SK-N-SH (cell line): ENCODE measurements around the gene TRAF1. TPM values are rescaled to one million over a fixed set of nuclear protein-coding genes. Genes with fewer than 3 reads are reported as not detected.

Experiments used
- CTCF ChIA-PET: fragments of 300-600, 350-600 bp; formaldehyde crosslinking; extraction: SDS; loops from one replicate; lab custom pipeline; 2021; lab: Yijun Ruan, JAX
- POLR2A ChIA-PET: fragments of 350-600 bp; sonication (Branson Sonifier 250); formaldehyde crosslinking; extraction: SDS; loops from one replicate; lab custom pipeline; 2020; ENCODE audit warnings: antibody characterized with exemption, inconsistent platforms; lab: Yijun Ruan, JAX
- DNase-seq: peaks from one replicate; pipeline ENCODE4 v3.0.0; 2012
- H2AFZ ChIP-seq: fragments of 200-600 bp; sonication (generic); 2 replicates; pipeline ENCODE4 v1.8.1; 2016; ENCODE audit warnings: antibody characterized with exemption, mild to moderate bottlenecking, low read depth
- H3F3A ChIP-seq: fragments of 200-600 bp; sonication (generic); replicated peaks from 2 replicates; pipeline ENCODE3; 2016; ENCODE audit warnings: antibody characterized with exemption, mild to moderate bottlenecking; ENCODE audit not compliant: insufficient read depth
- H3K27ac ChIP-seq, 2 experiments: fragments of 200-500 bp in 1 of 2; fragments of 200-600 bp in 1 of 2; sonication (Bioruptor generic) in 1 of 2; sonication (generic), shearing (Covaris generic) in 1 of 2; 2 replicates each; pipeline versions ENCODE4 v1.5.1 to v1.6.1; 2014 to 2016; ENCODE audit warnings: low read depth in 2 of 2, inconsistent platforms in 1 of 2, low read length in 1 of 2, mild to moderate bottlenecking in 1 of 2, mixed read lengths in 1 of 2
- H3K27me3 ChIP-seq: fragments of 200-600 bp; sonication (generic), shearing (Covaris generic); 2 replicates; pipeline ENCODE4 v1.6.1; 2016; ENCODE audit warnings: mixed run types; ENCODE audit not compliant: insufficient read depth
- H3K36me3 ChIP-seq, 2 experiments: fragments of 200-500 bp in 1 of 2; fragments of 200-600 bp in 1 of 2; sonication (Bioruptor generic) in 1 of 2; sonication (generic) in 1 of 2; replicated peaks in 1 of 2; 2 replicates each; pipeline versions ENCODE3 to v1.5.1; 2014 to 2016; ENCODE audit warnings: low read length in 1 of 2, mild to moderate bottlenecking in 1 of 2; ENCODE audit not compliant: insufficient read depth in 2 of 2, control insufficient read depth in 1 of 2
- H3K4me1 ChIP-seq, 2 experiments: fragments of 200-500 bp in 1 of 2; fragments of 200-600 bp in 1 of 2; sonication (Bioruptor generic) in 1 of 2; sonication (generic), shearing (Covaris generic) in 1 of 2; 2 replicates each; pipeline versions ENCODE4 v1.5.1 to v1.6.1; 2014 to 2016; ENCODE audit warnings: low read depth in 1 of 2, low read length in 1 of 2, mixed run types in 1 of 2; ENCODE audit not compliant: insufficient read depth in 2 of 2, control insufficient read depth in 1 of 2
- H3K4me2 ChIP-seq: fragments of 200-600 bp; sonication (generic), shearing (Covaris generic); 2 replicates; pipeline ENCODE4 v1.6.1; 2017; ENCODE audit warnings: mixed run types
- H3K4me3 ChIP-seq, 2 experiments: fragments of 200-500 bp in 1 of 2; fragments of 200-600 bp in 1 of 2; sonication (Bioruptor generic) in 1 of 2; sonication (generic), shearing (Covaris generic) in 1 of 2; 2 replicates each; pipeline versions ENCODE4 v1.5.1 to v1.8.1; 2014 to 2016; ENCODE audit warnings: low read depth in 2 of 2, inconsistent platforms in 1 of 2, low read length in 1 of 2, mild to moderate bottlenecking in 1 of 2, mixed read lengths in 1 of 2, moderate library complexity in 1 of 2
- H3K79me2 ChIP-seq: fragments of 200-600 bp; sonication (generic); 2 replicates; pipeline ENCODE4 v1.8.1; 2017; ENCODE audit warnings: mild to moderate bottlenecking; ENCODE audit not compliant: insufficient read depth
- H3K9ac ChIP-seq: fragments of 200-600 bp; sonication (generic); 2 replicates; pipeline ENCODE4 v1.6.1; 2017; ENCODE audit warnings: mixed run types
- H3K9me2 ChIP-seq: fragments of 200-600 bp; sonication (generic); 2 replicates; pipeline ENCODE4 v1.6.1; 2017; ENCODE audit warnings: mixed run types
- H3K9me3 ChIP-seq: fragments of 200-600 bp; sonication (generic); 2 replicates; pipeline ENCODE4 v1.6.1; 2017; ENCODE audit warnings: mixed run types, mild to moderate bottlenecking, moderate library complexity
- H4K20me1 ChIP-seq: fragments of 200-600 bp; sonication (generic); 2 replicates; pipeline ENCODE4 v1.6.1; 2017; ENCODE audit warnings: mild to moderate bottlenecking, mixed run types; ENCODE audit not compliant: insufficient read depth
- CHD2 ChIP-seq: fragments of 150-350 bp; IDR thresholded peaks from 2 replicates; pipeline ENCODE4 v1.6.1; 2018; ENCODE audit warnings: low read length; ENCODE audit not compliant: partially characterized antibody
- EP300 ChIP-seq, 2 experiments: IDR thresholded peaks; 2 replicates each; pipeline versions ENCODE4 v1.4.0 to v1.6.1; 2012; ENCODE audit warnings: borderline replicate concordance in 1 of 2, low read depth in 1 of 2, low read length in 1 of 2
- EZH2phosphoT487 ChIP-seq: fragments of 200-600 bp; sonication (generic); IDR thresholded peaks from 2 replicates; pipeline ENCODE4 v1.6.1; 2017; ENCODE audit warnings: low read depth, mixed run types, mild to moderate bottlenecking, antibody characterized with exemption, moderate library complexity, borderline replicate concordance
- FOXJ3 ChIP-seq: sonication (generic); formaldehyde crosslinking; IDR thresholded peaks from 2 replicates; pipeline ENCODE4 v1.5.1; 2020; ENCODE audit warnings: mild to moderate bottlenecking, missing genetic modification reagents
- GABPA ChIP-seq: IDR thresholded peaks from 2 replicates; pipeline ENCODE4 v1.4.0; 2012; ENCODE audit warnings: low read depth, mild to moderate bottlenecking
- MAX ChIP-seq: IDR thresholded peaks from 2 replicates; pipeline ENCODE4 v1.4.0; 2012; ENCODE audit warnings: low read depth
- MEF2A ChIP-seq: IDR thresholded peaks from 2 replicates; pipeline ENCODE4 v1.4.0; 2012; ENCODE audit warnings: low read depth, borderline replicate concordance
- MXI1 ChIP-seq: IDR thresholded peaks from 2 replicates; pipeline ENCODE4 v1.6.1; 2012; ENCODE audit warnings: mild to moderate bottlenecking, low read depth, low read length, improper control_type of control experiment
- RAD21 ChIP-seq: IDR thresholded peaks from 2 replicates; pipeline ENCODE4 v1.6.1; 2012; ENCODE audit warnings: mild to moderate bottlenecking, low read length
- REST ChIP-seq: IDR thresholded peaks from 2 replicates; pipeline ENCODE4 v1.6.1; 2012; ENCODE audit warnings: mild to moderate bottlenecking, low read depth, low read length, moderate library complexity
- SMC3 ChIP-seq: IDR thresholded peaks from 2 replicates; pipeline ENCODE4 v1.6.1; 2012; ENCODE audit warnings: low read depth, low read length, improper control_type of control experiment
- TAF1 ChIP-seq: IDR thresholded peaks from 2 replicates; pipeline ENCODE4 v1.6.1; 2012; ENCODE audit warnings: low read depth, mild to moderate bottlenecking, low read length, moderate library complexity, borderline replicate concordance
- TEAD4 ChIP-seq: IDR thresholded peaks from 2 replicates; pipeline ENCODE4 v1.4.0; 2012; ENCODE audit warnings: mild to moderate bottlenecking, borderline replicate concordance; ENCODE audit not compliant: insufficient read depth
- USF1 ChIP-seq: IDR thresholded peaks from 2 replicates; pipeline ENCODE4 v1.4.0; 2012; ENCODE audit warnings: low read depth, borderline replicate concordance
- WGBS: methylation state at CpG from one replicate; pipeline ENCODE4 v1.1.6; 2017; ENCODE audit warnings: low lambda C conversion rate; 5-methylcytosine and 5-hydroxymethylcytosine counted together
- polyA plus RNA-seq, 3 experiments: library from polyadenylated mRNA; depleted of rRNA; stranded (reverse); fragments of >200 nt; gene quantifications; 2 replicates each; pipeline ENCODE4 v1.2.3, GENCODE V29; 2012

TRAF1 gene
- polyA plus RNA-seq, 1 of the 3 experiments (the other 2 are of a cell fraction), result 1.2 TPM

- no peaks in the 10 kb centered on the region for H3K79me2 ChIP-seq
- no peak for TF ChIP-seq REST
- no peak for TF ChIP-seq EZH2phosphoT487
- TF ChIP-seq TAF1, result no peak
- TF ChIP-seq MAX, result no peak
- no peak for TF ChIP-seq USF1
- TF ChIP-seq FOXJ3 (CRISPR knock-in tag), result no peak
- TF ChIP-seq SMC3, result no peak
- H3K4me1 ChIP-seq, result peaks cover 29 to 49% of the 10 kb centered on the region in 2 experiments
- H3K9ac ChIP-seq, result peak overlapping the region; percentile 12; the same call in 1 of the 2 replicates
- H2AFZ ChIP-seq, result peak overlapping the region; percentile 76
- DNase-seq, result no peak
- ChIA-PET POLR2A (no interaction called here), CTCF (interaction anchor here (0.9 to 3.6 kb wide), 12 partner anchors 16 to 318 kb away, joined by 3 to 20 read pairs (median 6); partner anchors contain the start of genes FBXW2 and PHF19)
- no peaks in the 10 kb centered on the region for H4K20me1 ChIP-seq
- peak overlapping the region in 1 of 2 experiments; percentile 87; a peak in 2 of 4 replicates for H3K27ac ChIP-seq
- H3K4me3 ChIP-seq, result no peak overlapping the region
- no peaks in the 10 kb centered on the region for H3K27me3 ChIP-seq
- peak overlapping the region; percentile 47 for H3K4me2 ChIP-seq
- no peaks in the 10 kb centered on the region for H3K9me2 ChIP-seq
- no peaks in the 10 kb centered on the region for H3K9me3 ChIP-seq
- WGBS, result 68% methylated on average over 1 of the region's 1 CpG
- H3F3A ChIP-seq, result peaks cover 30% of the 10 kb centered on the region
- H3K36me3 ChIP-seq, result no peaks in the 10 kb centered on the region
Measured at GRCh38 chr9:120937596-120937995, 11.0 kb upstream of the TRAF1 start.

GRCh38 chr9:120937127-120937526 lies 10.5 kb upstream of the TRAF1 start:
- peak overlapping the region; percentile 39 to 87; a peak in 3 of 4 replicates for H3K27ac ChIP-seq
- 92% methylated on average over 1 of the region's 1 CpG for WGBS
- peak overlapping the region; percentile 12; the same call in 1 of the 2 replicates for H3K9ac ChIP-seq
- no peaks in the 10 kb centered on the region for H3K36me3 ChIP-seq
- POLR2A ChIA-PET, result no interaction called here
- TF ChIP-seq RAD21, result no peak
- no peak for TF ChIP-seq REST
- TF ChIP-seq MXI1, result no peak
- no peak for TF ChIP-seq MEF2A
- TF ChIP-seq CHD2, result no peak
- no peak for TF ChIP-seq EP300 (IDR thresholded peaks at IDR 0.05; ENCODE audit: borderline replicate concordance in 1 of 2, low read depth in 1 of 2, low read length in 1 of 2)
- TF ChIP-seq GABPA, result no peak
- no peak for TF ChIP-seq TEAD4
- TF ChIP-seq SMC3, result no peak
- H3K4me2 ChIP-seq, result peak overlapping the region; percentile 47
- peak overlapping the region; percentile 76; the same call in 1 of the 2 replicates for H2AFZ ChIP-seq
- no peaks in the 10 kb centered on the region for H4K20me1 ChIP-seq
- H3K9me3 ChIP-seq, result no peaks in the 10 kb centered on the region
- CTCF ChIA-PET, result interaction anchor here (0.6 to 3.6 kb wide), 25 partner anchors 9 to 317 kb away, joined by 3 to 42 read pairs (median 5); partner anchors contain the start of genes FBXW2 and TRAF1
- H3K79me2 ChIP-seq, result no peaks in the 10 kb centered on the region
- H3K4me3 ChIP-seq, result no peak overlapping the region
- H3K9me2 ChIP-seq, result no peaks in the 10 kb centered on the region
- H3K27me3 ChIP-seq, result no peaks in the 10 kb centered on the region
- H3F3A ChIP-seq, result peaks cover 34% of the 10 kb centered on the region
- H3K4me1 ChIP-seq, result peaks cover 28 to 54% of the 10 kb centered on the region in 2 experiments
- no peak for DNase-seq
